ENCODE data around the gene RTEL1.

DNA sequence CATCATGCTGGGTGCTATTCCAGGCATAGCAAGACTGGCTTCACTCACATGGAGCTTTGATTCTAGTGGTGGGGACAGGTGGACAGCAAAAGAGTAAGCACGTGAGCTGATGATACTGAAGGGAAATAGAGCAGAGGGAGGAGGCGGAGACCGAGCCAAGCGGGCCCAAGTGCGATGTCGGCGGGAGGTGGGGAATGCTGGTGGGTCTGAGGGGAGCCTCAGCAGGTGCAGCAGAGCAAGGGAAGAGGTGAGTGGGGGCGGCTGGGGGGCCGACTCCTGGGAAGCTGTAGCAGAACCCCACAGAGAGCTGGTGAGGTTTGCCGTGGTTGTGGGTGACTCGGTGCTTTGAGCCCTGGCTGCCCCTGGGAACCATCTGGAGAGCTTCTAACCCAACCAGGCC, 10.2 kb downstream of the RTEL1 start:
- TF ChIP-seq POLR2A (IDR thresholded peaks at IDR 0.05), result no peak
- TF ChIP-seq, protein P1, sequence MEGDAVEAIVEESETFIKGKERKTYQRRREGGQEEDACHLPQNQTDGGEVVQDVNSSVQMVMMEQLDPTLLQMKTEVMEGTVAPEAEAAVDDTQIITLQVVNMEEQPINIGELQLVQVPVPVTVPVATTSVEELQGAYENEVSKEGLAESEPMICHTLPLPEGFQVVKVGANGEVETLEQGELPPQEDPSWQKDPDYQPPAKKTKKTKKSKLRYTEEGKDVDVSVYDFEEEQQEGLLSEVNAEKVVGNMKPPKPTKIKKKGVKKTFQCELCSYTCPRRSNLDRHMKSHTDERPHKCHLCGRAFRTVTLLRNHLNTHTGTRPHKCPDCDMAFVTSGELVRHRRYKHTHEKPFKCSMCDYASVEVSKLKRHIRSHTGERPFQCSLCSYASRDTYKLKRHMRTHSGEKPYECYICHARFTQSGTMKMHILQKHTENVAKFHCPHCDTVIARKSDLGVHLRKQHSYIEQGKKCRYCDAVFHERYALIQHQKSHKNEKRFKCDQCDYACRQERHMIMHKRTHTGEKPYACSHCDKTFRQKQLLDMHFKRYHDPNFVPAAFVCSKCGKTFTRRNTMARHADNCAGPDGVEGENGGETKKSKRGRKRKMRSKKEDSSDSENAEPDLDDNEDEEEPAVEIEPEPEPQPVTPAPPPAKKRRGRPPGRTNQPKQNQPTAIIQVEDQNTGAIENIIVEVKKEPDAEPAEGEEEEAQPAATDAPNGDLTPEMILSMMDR (IDR thresholded peaks at IDR 0.05), result no peak

Data from right lobe of liver (tissue), 4 donors.